SK-N-SH treated with all-trans-retinoic acid at 6 μM for 48 hours (cell line): ENCODE measurements around the gene EPS8L3.

Experiments
- ATAC-seq: fragments of 200-7000 bp; cut with Tn5 transposase; 3 replicates; pipeline ENCODE4 v1.9.1; 2020; ENCODE audit warnings: mild to moderate bottlenecking, moderate library complexity
- ARNTL ChIP-seq: fragments of 450-650 bp; formaldehyde crosslinking; IDR thresholded peaks from 2 replicates; pipeline ENCODE4 v1.5.0; 2020; ENCODE audit warnings: low read depth, mild to moderate bottlenecking, moderate library complexity, borderline replicate concordance
- BACH2 ChIP-seq: fragments of 250-450 bp; sonication (Bioruptor Pico); IDR thresholded peaks from 2 replicates; pipeline ENCODE4 v1.9.0; 2021; ENCODE audit warnings: mild to moderate bottlenecking, borderline replicate concordance
- CSDC2 ChIP-seq: fragments of 250-450 bp; sonication (Bioruptor Pico); IDR thresholded peaks from 2 replicates; pipeline ENCODE4 v1.5.0; 2020; ENCODE audit warnings: mild to moderate bottlenecking, moderate library complexity
- ESRRG ChIP-seq: fragments of 250-450 bp; sonication (Bioruptor Pico); IDR thresholded peaks from 2 replicates; pipeline ENCODE4 v1.6.1; 2021; ENCODE audit warnings: mild to moderate bottlenecking
- ISL1 ChIP-seq: fragments of 250-450 bp; sonication (Bioruptor Pico); IDR thresholded peaks from 2 replicates; pipeline ENCODE4 v2.1.2; 2022; ENCODE audit warnings: mild to moderate bottlenecking, moderate library complexity
- PPARA ChIP-seq: fragments of 250-450 bp; sonication (Bioruptor Pico); IDR thresholded peaks from 2 replicates; pipeline ENCODE4 v1.5.0; 2020; ENCODE audit warnings: mild to moderate bottlenecking, borderline replicate concordance
- RARB ChIP-seq: fragments of 250-450 bp; sonication (Bioruptor Pico); IDR thresholded peaks from 2 replicates; pipeline ENCODE4 v1.8.0; 2021; ENCODE audit warnings: mild to moderate bottlenecking, moderate library complexity
- SNAI2 ChIP-seq: fragments of 250-450 bp; sonication (Bioruptor Pico); IDR thresholded peaks from 2 replicates; pipeline ENCODE4 v1.5.0; 2020; ENCODE audit warnings: mild to moderate bottlenecking, moderate library complexity
- TCF4 ChIP-seq: fragments of 250-450 bp; sonication (Bioruptor Pico); IDR thresholded peaks from 2 replicates; pipeline ENCODE4 v1.8.0; 2021; ENCODE audit warnings: mild to moderate bottlenecking, moderate library complexity, borderline replicate concordance
- TOX ChIP-seq: fragments of 250-450 bp; sonication (Bioruptor Pico); IDR thresholded peaks from 2 replicates; pipeline ENCODE4 v1.8.0; 2021; ENCODE audit warnings: mild to moderate bottlenecking, moderate library complexity, borderline replicate concordance
- ZC3H10 ChIP-seq: fragments of 250-450 bp; sonication (Bioruptor Pico); IDR thresholded peaks from 2 replicates; pipeline ENCODE4 v1.5.1; 2021; ENCODE audit warnings: mild to moderate bottlenecking, moderate library complexity
- ZFP3 ChIP-seq: fragments of 250-450 bp; sonication (Bioruptor Pico); IDR thresholded peaks from 2 replicates; pipeline ENCODE4 v1.5.0; 2020; ENCODE audit warnings: mild to moderate bottlenecking, moderate library complexity
- ZFP30 ChIP-seq: fragments of 450-650 bp; formaldehyde crosslinking; IDR thresholded peaks from 2 replicates; pipeline ENCODE4 v1.5.0; 2022; ENCODE audit warnings: mild to moderate bottlenecking, moderate library complexity
- ZNF70 ChIP-seq: fragments of 450-650 bp; formaldehyde crosslinking; IDR thresholded peaks from 2 replicates; pipeline ENCODE4 v1.5.0; 2020; ENCODE audit warnings: mild to moderate bottlenecking, moderate library complexity
- TF ChIP-seq, protein P1 (sequence below): fragments of 250-450 bp; sonication (Bioruptor Pico); IDR thresholded peaks from 2 replicates; pipeline ENCODE4 v1.8.0; 2020; ENCODE audit warnings: mild to moderate bottlenecking, moderate library complexity, borderline replicate concordance
- TF ChIP-seq, protein P2 (sequence below): fragments of 250-450 bp; sonication (Bioruptor Pico); IDR thresholded peaks from 2 replicates; pipeline ENCODE4 v1.5.0; 2020; ENCODE audit warnings: mild to moderate bottlenecking, moderate library complexity
- TF ChIP-seq, protein P3 (sequence below): fragments of 250-450 bp; sonication (Bioruptor Pico); IDR thresholded peaks from 2 replicates; pipeline ENCODE4 v1.5.1; 2021; ENCODE audit warnings: mild to moderate bottlenecking, moderate library complexity
- TF ChIP-seq, protein P4 (sequence below): fragments of 250-450 bp; sonication (Bioruptor Pico); IDR thresholded peaks from 2 replicates; pipeline ENCODE4 v1.5.1; 2020; ENCODE audit warnings: low read depth, mild to moderate bottlenecking, moderate library complexity
- TF ChIP-seq, protein P5 (sequence below): fragments of 250-450 bp; sonication (Bioruptor Pico); IDR thresholded peaks from 2 replicates; pipeline ENCODE4 v1.8.0; 2021; ENCODE audit warnings: low read depth, mild to moderate bottlenecking, moderate library complexity, borderline replicate concordance

Gene EPS8L3

DNA sequence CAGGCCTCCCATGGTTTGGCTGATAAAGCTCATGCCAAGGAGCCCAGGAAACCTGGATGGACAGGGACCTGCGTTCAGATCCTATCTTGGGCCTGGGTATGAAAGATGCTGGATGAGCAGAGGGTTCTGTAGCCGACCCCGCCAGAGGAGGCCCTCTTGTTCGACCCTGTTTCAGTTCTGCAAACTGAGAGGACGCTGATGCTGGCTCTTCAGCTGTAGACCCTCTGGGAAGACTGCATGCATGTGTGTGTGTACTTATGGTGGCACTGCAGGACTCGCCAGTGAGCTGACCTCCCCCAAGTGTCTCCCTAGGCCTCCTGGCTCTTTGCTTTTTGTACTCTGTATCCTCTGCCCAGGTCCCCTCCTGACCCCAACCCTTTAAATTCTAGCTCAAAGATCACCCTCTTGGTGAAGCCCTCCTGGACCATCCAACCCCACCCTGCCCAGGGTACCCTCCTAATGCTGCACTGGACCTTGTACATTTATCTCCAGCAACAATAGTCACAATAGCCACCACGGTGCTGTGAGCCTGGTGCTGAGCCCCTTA lies 1.6 kb downstream of the EPS8L3 start:
- ATAC-seq, result no peak
- TF ChIP-seq, protein P1, sequence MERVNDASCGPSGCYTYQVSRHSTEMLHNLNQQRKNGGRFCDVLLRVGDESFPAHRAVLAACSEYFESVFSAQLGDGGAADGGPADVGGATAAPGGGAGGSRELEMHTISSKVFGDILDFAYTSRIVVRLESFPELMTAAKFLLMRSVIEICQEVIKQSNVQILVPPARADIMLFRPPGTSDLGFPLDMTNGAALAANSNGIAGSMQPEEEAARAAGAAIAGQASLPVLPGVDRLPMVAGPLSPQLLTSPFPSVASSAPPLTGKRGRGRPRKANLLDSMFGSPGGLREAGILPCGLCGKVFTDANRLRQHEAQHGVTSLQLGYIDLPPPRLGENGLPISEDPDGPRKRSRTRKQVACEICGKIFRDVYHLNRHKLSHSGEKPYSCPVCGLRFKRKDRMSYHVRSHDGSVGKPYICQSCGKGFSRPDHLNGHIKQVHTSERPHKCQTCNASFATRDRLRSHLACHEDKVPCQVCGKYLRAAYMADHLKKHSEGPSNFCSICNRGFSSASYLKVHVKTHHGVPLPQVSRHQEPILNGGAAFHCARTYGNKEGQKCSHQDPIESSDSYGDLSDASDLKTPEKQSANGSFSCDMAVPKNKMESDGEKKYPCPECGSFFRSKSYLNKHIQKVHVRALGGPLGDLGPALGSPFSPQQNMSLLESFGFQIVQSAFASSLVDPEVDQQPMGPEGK, result no peak
- TF ChIP-seq PPARA (CRISPR knock-in tag) (no peak), ZC3H10 (CRISPR knock-in tag) (no peak), ARNTL (no peak), ZNF70 (CRISPR knock-in tag) (no peak), ESRRG (CRISPR knock-in tag) (no peak), RARB (CRISPR knock-in tag) (no peak), TCF4 (CRISPR knock-in tag) (no peak), ZFP3 (no peak), TOX (CRISPR knock-in tag) (no peak), CSDC2 (CRISPR knock-in tag) (no peak)
- TF ChIP-seq, protein P2, sequence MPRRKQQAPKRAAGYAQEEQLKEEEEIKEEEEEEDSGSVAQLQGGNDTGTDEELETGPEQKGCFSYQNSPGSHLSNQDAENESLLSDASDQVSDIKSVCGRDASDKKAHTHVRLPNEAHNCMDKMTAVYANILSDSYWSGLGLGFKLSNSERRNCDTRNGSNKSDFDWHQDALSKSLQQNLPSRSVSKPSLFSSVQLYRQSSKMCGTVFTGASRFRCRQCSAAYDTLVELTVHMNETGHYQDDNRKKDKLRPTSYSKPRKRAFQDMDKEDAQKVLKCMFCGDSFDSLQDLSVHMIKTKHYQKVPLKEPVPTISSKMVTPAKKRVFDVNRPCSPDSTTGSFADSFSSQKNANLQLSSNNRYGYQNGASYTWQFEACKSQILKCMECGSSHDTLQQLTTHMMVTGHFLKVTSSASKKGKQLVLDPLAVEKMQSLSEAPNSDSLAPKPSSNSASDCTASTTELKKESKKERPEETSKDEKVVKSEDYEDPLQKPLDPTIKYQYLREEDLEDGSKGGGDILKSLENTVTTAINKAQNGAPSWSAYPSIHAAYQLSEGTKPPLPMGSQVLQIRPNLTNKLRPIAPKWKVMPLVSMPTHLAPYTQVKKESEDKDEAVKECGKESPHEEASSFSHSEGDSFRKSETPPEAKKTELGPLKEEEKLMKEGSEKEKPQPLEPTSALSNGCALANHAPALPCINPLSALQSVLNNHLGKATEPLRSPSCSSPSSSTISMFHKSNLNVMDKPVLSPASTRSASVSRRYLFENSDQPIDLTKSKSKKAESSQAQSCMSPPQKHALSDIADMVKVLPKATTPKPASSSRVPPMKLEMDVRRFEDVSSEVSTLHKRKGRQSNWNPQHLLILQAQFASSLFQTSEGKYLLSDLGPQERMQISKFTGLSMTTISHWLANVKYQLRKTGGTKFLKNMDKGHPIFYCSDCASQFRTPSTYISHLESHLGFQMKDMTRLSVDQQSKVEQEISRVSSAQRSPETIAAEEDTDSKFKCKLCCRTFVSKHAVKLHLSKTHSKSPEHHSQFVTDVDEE (CRISPR knock-in tag), result no peak
- TF ChIP-seq, protein P3, sequence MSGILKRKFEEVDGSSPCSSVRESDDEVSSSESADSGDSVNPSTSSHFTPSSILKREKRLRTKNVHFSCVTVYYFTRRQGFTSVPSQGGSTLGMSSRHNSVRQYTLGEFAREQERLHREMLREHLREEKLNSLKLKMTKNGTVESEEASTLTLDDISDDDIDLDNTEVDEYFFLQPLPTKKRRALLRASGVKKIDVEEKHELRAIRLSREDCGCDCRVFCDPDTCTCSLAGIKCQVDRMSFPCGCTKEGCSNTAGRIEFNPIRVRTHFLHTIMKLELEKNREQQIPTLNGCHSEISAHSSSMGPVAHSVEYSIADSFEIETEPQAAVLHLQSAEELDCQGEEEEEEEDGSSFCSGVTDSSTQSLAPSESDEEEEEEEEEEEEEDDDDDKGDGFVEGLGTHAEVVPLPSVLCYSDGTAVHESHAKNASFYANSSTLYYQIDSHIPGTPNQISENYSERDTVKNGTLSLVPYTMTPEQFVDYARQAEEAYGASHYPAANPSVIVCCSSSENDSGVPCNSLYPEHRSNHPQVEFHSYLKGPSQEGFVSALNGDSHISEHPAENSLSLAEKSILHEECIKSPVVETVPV, result no peak
- TF ChIP-seq, protein P4, sequence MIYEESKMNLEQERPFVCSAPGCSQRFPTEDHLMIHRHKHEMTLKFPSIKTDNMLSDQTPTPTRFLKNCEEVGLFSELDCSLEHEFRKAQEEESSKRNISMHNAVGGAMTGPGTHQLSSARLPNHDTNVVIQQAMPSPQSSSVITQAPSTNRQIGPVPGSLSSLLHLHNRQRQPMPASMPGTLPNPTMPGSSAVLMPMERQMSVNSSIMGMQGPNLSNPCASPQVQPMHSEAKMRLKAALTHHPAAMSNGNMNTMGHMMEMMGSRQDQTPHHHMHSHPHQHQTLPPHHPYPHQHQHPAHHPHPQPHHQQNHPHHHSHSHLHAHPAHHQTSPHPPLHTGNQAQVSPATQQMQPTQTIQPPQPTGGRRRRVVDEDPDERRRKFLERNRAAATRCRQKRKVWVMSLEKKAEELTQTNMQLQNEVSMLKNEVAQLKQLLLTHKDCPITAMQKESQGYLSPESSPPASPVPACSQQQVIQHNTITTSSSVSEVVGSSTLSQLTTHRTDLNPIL (CRISPR knock-in tag), result no peak

DNA sequence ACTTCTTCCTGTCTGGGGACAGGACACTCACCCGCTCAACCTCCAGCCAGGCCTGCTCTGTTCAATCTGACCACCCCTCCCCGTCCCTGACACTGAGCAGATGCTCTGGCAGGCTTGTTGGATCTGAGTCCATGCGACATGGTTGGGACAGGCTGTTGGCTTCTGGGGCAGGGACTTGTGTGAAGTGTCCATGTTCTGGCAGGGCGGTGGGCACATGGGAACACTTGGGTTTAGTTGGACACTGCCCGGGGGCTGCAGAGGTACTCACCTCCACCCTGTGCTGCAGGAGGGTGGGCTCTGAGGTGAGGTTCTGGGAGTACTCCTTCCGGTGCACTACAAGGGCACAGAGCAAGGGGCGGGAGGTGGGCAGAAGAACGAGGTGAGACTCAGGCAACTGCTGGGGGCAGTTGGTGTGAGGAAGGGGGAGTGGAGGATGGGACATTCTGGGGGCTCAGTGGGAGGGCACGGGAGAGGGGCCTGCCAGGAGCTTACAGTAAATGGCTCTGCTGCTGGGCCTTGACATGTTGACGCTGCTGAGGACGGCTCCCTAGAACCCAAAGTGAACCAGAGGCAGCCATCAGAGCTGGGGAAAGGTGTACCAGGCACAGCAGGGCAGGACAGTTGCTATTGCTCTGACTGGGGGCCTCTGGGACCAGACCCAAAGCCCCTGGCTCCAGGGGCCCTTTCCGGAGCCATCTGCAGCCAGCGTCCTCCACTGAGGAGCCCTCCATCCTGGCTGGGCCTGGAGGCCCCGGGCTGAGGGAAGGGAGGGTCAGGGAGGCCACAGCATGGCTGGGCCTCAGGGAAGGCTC lies 2.3 kb downstream of the EPS8L3 start:
- ATAC-seq, result no peak
- TF ChIP-seq, protein P4 (CRISPR knock-in tag), result no peak
- TF ChIP-seq ISL1 (CRISPR knock-in tag) (no peak), ARNTL (no peak), SNAI2 (CRISPR knock-in tag) (no peak), TCF4 (CRISPR knock-in tag) (no peak), TOX (CRISPR knock-in tag) (no peak), RARB (CRISPR knock-in tag) (no peak), ZFP30 (CRISPR knock-in tag) (no peak), CSDC2 (CRISPR knock-in tag) (no peak), BACH2 (CRISPR knock-in tag) (no peak), ESRRG (CRISPR knock-in tag) (no peak), ZC3H10 (CRISPR knock-in tag) (no peak), ZNF70 (CRISPR knock-in tag) (no peak)
- TF ChIP-seq, protein P2 (CRISPR knock-in tag), result no peak
- TF ChIP-seq, protein P1, result no peak
- TF ChIP-seq, protein P3, result no peak
- TF ChIP-seq, protein P5, sequence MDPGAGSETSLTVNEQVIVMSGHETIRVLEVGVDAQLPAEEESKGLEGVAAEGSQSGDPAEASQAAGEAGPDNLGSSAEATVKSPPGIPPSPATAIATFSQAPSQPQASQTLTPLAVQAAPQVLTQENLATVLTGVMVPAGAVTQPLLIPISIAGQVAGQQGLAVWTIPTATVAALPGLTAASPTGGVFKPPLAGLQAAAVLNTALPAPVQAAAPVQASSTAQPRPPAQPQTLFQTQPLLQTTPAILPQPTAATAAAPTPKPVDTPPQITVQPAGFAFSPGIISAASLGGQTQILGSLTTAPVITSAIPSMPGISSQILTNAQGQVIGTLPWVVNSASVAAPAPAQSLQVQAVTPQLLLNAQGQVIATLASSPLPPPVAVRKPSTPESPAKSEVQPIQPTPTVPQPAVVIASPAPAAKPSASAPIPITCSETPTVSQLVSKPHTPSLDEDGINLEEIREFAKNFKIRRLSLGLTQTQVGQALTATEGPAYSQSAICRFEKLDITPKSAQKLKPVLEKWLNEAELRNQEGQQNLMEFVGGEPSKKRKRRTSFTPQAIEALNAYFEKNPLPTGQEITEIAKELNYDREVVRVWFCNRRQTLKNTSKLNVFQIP (CRISPR knock-in tag), result no peak
